Hepatocyte (in vitro differentiated cells): ENCODE data around the gene ZNF581. TPM values are rescaled to one million over a fixed set of nuclear protein-coding genes. Genes with fewer than 3 reads are reported as not detected.

Source experiments
- DNase-seq: peaks from one replicate; pipeline ENCODE4 v3.0.0-alpha.2; 2016; ENCODE audit warnings: low spot score
- H2AFZ ChIP-seq: fragments of 200-600 bp; sonication (generic); 2 replicates; pipeline ENCODE4 v1.6.0; 2016; ENCODE audit warnings: antibody characterized with exemption, mild to moderate bottlenecking
- H3K27ac ChIP-seq: fragments of 200-600 bp; sonication (generic); 2 replicates; pipeline ENCODE4 v1.5.1; 2016; ENCODE audit warnings: mild to moderate bottlenecking
- H3K27me3 ChIP-seq: fragments of 200-600 bp; sonication (generic); 2 replicates; pipeline ENCODE4 v1.6.1; 2016
- H3K36me3 ChIP-seq: fragments of 200-600 bp; sonication (generic); replicated peaks from 2 replicates; pipeline ENCODE4 v1.5.1; 2016; ENCODE audit warnings: low read depth; ENCODE audit not compliant: insufficient read depth
- H3K4me1 ChIP-seq: fragments of 200-600 bp; sonication (generic); 2 replicates; pipeline ENCODE4 v1.5.1; 2016; ENCODE audit warnings: mild to moderate bottlenecking, moderate library complexity; ENCODE audit not compliant: insufficient read depth
- H3K4me2 ChIP-seq: fragments of 200-600 bp; sonication (generic); 2 replicates; pipeline ENCODE4 v1.6.0; 2016
- H3K4me3 ChIP-seq: fragments of 200-600 bp; sonication (generic); 2 replicates; pipeline ENCODE4 v1.5.1; 2016; ENCODE audit warnings: mild to moderate bottlenecking
- H3K79me2 ChIP-seq: fragments of 200-600 bp; sonication (generic); 2 replicates; pipeline ENCODE4 v1.6.0; 2017; ENCODE audit warnings: mild to moderate bottlenecking
- H3K9me2 ChIP-seq: fragments of 200-600 bp; sonication (generic); replicated peaks from 2 replicates; pipeline ENCODE4 v1.6.0; 2017; ENCODE audit warnings: mild to moderate bottlenecking; ENCODE audit not compliant: insufficient read depth
- H3K9me3 ChIP-seq: fragments of 200-600 bp; sonication (generic); 2 replicates; pipeline ENCODE4 v1.5.1; 2016; ENCODE audit warnings: low read depth, mild to moderate bottlenecking
- H4K20me1 ChIP-seq: fragments of 200-600 bp; sonication (generic); 2 replicates; pipeline ENCODE4 v1.6.0; 2016; ENCODE audit warnings: mild to moderate bottlenecking; ENCODE audit not compliant: insufficient read depth, poor library complexity, severe bottlenecking
- EZH2 ChIP-seq: fragments of 200-600 bp; sonication (generic); IDR thresholded peaks from 2 replicates; pipeline ENCODE4 v1.6.1; 2016; ENCODE audit warnings: antibody characterized with exemption, mild to moderate bottlenecking, borderline replicate concordance
- EZH2phosphoT487 ChIP-seq: fragments of 200-600 bp; sonication (generic); IDR thresholded peaks from one replicate; pipeline ENCODE4 v1.6.1; 2018; ENCODE audit warnings: antibody characterized with exemption, mild to moderate bottlenecking, low read depth, moderate library complexity; ENCODE audit not compliant: unreplicated experiment, severe bottlenecking
- WGBS: methylation state at CpG from one replicate; pipeline ENCODE4 v1.1.6; 2016; ENCODE audit warnings: low lambda C conversion rate; ENCODE audit errors: missing lambda C conversion rate; 5-methylcytosine and 5-hydroxymethylcytosine counted together
- polyA plus RNA-seq: library from polyadenylated mRNA; unstranded; fragments of >200 nt; fragmentation: Nextera tagmentation; extraction: Ambion mirVana; gene quantifications from 2 replicates; pipeline ENCODE4 v1.2.1, GENCODE V29; 2016
- total RNA-seq: library from RNA; depleted of rRNA; stranded (reverse); fragments of >200 nt; gene quantifications from 2 replicates; pipeline ENCODE4 v1.2.3, GENCODE V29; 2014
- TF ChIP-seq, protein P1 (sequence below): fragments of 200-600 bp; sonication (generic); IDR thresholded peaks from 2 replicates; pipeline ENCODE4 v1.5.1; 2016; ENCODE audit warnings: antibody characterized with exemption, mild to moderate bottlenecking; ENCODE audit not compliant: poor library complexity

ZNF581 gene
- total and polyA plus RNA-seq, 2 experiments from 2014 or later: 12.2 to 22.5 TPM

DNA sequence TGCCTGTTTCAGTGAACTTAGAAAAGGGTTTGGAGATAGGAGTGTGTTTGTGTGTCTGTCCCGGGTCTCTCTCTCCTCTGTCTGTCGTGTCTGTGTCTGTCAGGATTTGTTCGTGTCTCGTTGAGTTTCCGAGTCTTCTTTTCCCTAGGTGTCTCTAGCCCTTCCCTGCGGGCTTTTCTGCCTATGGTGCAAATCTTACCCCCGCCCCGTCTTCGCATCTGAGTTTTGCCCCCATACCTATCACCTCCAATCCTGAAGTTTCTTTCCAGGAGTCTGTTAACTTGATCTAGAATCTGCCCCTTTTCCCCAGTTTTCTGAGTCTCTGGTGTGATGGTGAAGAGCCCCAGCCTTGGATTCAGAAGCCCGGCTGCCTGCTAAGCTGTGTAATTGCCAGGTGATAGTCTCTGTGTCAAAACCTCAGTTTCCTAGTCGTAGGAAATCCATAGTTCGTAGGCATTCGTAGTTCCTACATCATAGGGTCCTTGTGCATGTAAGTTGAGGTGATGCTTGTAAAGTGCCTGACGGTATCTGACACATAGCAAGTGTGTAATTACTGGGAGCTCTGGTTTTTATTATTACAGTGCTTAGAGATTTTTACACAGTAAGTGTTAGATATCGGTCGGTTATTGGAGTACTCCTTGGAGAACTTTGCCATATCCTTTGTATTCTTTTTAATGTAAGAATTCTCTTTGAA lies 32.4 kb downstream of the ZNF581 start:
- H3K27ac ChIP-seq: peak overlapping the region; percentile 90
- H3K4me1 ChIP-seq: peaks cover 27% of the 10 kb centered on the region
- H3K4me2 ChIP-seq: peak overlapping the region; percentile 95
- no peaks in the 10 kb centered on the region for H3K27me3 ChIP-seq
- H3K4me3 ChIP-seq: peak overlapping the region; percentile 74
- peaks cover 66% of the 10 kb centered on the region for H4K20me1 ChIP-seq
- no peaks in the 10 kb centered on the region for H3K36me3 ChIP-seq
- peaks cover 89% of the 10 kb centered on the region for H3K79me2 ChIP-seq
- no peaks in the 10 kb centered on the region for H3K9me2 ChIP-seq
- 23% methylated on average over 16 of the region's 16 CpGs for WGBS
- no peak for DNase-seq
- no peak for TF ChIP-seq EZH2phosphoT487
- no peak for TF ChIP-seq EZH2
- TF ChIP-seq, protein P1, sequence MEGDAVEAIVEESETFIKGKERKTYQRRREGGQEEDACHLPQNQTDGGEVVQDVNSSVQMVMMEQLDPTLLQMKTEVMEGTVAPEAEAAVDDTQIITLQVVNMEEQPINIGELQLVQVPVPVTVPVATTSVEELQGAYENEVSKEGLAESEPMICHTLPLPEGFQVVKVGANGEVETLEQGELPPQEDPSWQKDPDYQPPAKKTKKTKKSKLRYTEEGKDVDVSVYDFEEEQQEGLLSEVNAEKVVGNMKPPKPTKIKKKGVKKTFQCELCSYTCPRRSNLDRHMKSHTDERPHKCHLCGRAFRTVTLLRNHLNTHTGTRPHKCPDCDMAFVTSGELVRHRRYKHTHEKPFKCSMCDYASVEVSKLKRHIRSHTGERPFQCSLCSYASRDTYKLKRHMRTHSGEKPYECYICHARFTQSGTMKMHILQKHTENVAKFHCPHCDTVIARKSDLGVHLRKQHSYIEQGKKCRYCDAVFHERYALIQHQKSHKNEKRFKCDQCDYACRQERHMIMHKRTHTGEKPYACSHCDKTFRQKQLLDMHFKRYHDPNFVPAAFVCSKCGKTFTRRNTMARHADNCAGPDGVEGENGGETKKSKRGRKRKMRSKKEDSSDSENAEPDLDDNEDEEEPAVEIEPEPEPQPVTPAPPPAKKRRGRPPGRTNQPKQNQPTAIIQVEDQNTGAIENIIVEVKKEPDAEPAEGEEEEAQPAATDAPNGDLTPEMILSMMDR: no peak
- no peaks in the 10 kb centered on the region for H3K9me3 ChIP-seq
- H2AFZ ChIP-seq: peak overlapping the region; percentile 67

- Histone ChIP-seq H2AFZ (no peak overlapping the region), H3K27ac (peak overlapping the region; percentile 90), H3K9me2 (no peaks in the 10 kb centered on the region), H3K4me3 (peak overlapping the region; percentile 74), H3K27me3 (no peaks in the 10 kb centered on the region), H3K79me2 (peaks cover 91% of the 10 kb centered on the region), H4K20me1 (peaks cover 65% of the 10 kb centered on the region), H3K36me3 (no peaks in the 10 kb centered on the region), H3K4me2 (peak overlapping the region; percentile 95), H3K4me1 (peaks cover 27% of the 10 kb centered on the region), H3K9me3 (no peaks in the 10 kb centered on the region)
- WGBS: 89% methylated on average over 5 of the region's 5 CpGs
- TF ChIP-seq, protein P1: no peak
- TF ChIP-seq EZH2phosphoT487: no peak
- no peak for TF ChIP-seq EZH2
- DNase-seq: no peak
Measured at GRCh38 chr19:55676383-55676782, 32.9 kb downstream of the ZNF581 start.

GRCh38 chr19:55676889-55677505 lies 33.5 kb downstream of the ZNF581 start:
- peak overlapping the region; percentile 95 for H3K4me2 ChIP-seq
- H3K9me2 ChIP-seq: no peaks in the 10 kb centered on the region
- no peak overlapping the region for H2AFZ ChIP-seq
- TF ChIP-seq, protein P1: no peak
- TF ChIP-seq EZH2phosphoT487: no peak
- peaks cover 91% of the 10 kb centered on the region for H3K79me2 ChIP-seq
- no peaks in the 10 kb centered on the region for H3K9me3 ChIP-seq
- DNase-seq: no peak
- H4K20me1 ChIP-seq: peaks cover 65% of the 10 kb centered on the region
- H3K36me3 ChIP-seq: no peaks in the 10 kb centered on the region
- peak overlapping the region; percentile 90 for H3K27ac ChIP-seq
- H3K4me1 ChIP-seq: peaks cover 27% of the 10 kb centered on the region
- no peaks in the 10 kb centered on the region for H3K27me3 ChIP-seq
- H3K4me3 ChIP-seq: no peak overlapping the region
- 81% methylated on average over 7 of the region's 7 CpGs for WGBS
